B cell (primary cell): ENCODE measurements around the gene ENC1. TPM values are rescaled to one million over a fixed set of nuclear protein-coding genes. Genes with fewer than 3 reads are reported as not detected.

Experiments used
- ATAC-seq: fragments of 200-7000 bp; cut with Tn5 transposase; one replicate; pipeline ENCODE4 v1.10.0; 2021; ENCODE audit warnings: low read depth, mild to moderate bottlenecking, moderate number of reproducible peaks, moderate library complexity
- CTCF ChIA-PET: fragments of 350-600 bp; sonication (Branson Sonifier 250); formaldehyde crosslinking; loops from one replicate; lab custom pipeline; 2021; ENCODE audit warnings: antibody characterized with exemption, inconsistent platforms; lab: Charles Lee
- POLR2A ChIA-PET: fragments of 350-600 bp; sonication (Branson Sonifier 250); formaldehyde crosslinking; loops from one replicate; lab custom pipeline; 2021; ENCODE audit warnings: antibody characterized with exemption; lab: Charles Lee
- DNase-seq: peaks from one replicate; pipeline ENCODE4 v3.0.0; 2013
- H2AFZ ChIP-seq: 2 replicates; pipeline ENCODE4 v1.6.1; 2012; ENCODE audit warnings: mild to moderate bottlenecking, low read depth, low read length; ENCODE audit not compliant: insufficient read depth, poor library complexity, severe bottlenecking
- H3K27ac ChIP-seq, 2 donors: 1 replicate in 1 of 2; 2 replicates in 1 of 2; pipeline ENCODE4 v1.5.1; 2012 to 2013; ENCODE audit warnings: low read length in 2 of 2, mild to moderate bottlenecking in 2 of 2, moderate library complexity in 1 of 2
- H3K27me3 ChIP-seq, 4 experiments: fragments of 200-600 bp in 1 of 4; sonication (generic) in 1 of 4; replicated peaks in 1 of 4; 1 replicate in 2 of 4; 2 replicates in 2 of 4; pipeline versions ENCODE4 v1.6.1 to v1.7.0; 2013 to 2016; ENCODE audit warnings: low read length in 3 of 4, mild to moderate bottlenecking in 2 of 4, mixed read lengths in 1 of 4, moderate library complexity in 1 of 4; ENCODE audit not compliant: insufficient read depth in 4 of 4, control insufficient read depth in 3 of 4; ENCODE audit errors: control extremely low read depth in 1 of 4
- H3K36me3 ChIP-seq, 2 experiments: replicated peaks in 1 of 2; 1 replicate in 1 of 2; 2 replicates in 1 of 2; pipeline versions ENCODE4 v1.6.1 to v1.7.1; 2013; ENCODE audit warnings: low read length in 1 of 2; ENCODE audit not compliant: insufficient read depth in 2 of 2, control insufficient read depth in 1 of 2; ENCODE audit errors: control extremely low read depth in 1 of 2, extremely low read depth in 1 of 2
- H3K4me1 ChIP-seq, 2 donors: fragments of 200-600 bp in 1 of 2; sonication (generic) in 1 of 2; 1 replicate in 1 of 2; 2 replicates in 1 of 2; pipeline versions ENCODE4 v1.5.1 to v1.6.1; 2013 to 2017; ENCODE audit warnings: low read length in 2 of 2; ENCODE audit not compliant: control insufficient read depth in 2 of 2, insufficient read depth in 2 of 2
- H3K4me2 ChIP-seq: replicated peaks from 2 replicates; pipeline ENCODE3; 2012; ENCODE audit warnings: mild to moderate bottlenecking, low read depth, low read length; ENCODE audit not compliant: poor library complexity, severe bottlenecking
- H3K4me3 ChIP-seq, 5 experiments: fragments of 200-600 bp in 1 of 5; sonication (generic) in 1 of 5; 1 replicate in 3 of 5; 2 replicates in 2 of 5; pipeline versions ENCODE4 v1.5.1 to v1.7.0; 2011 to 2016; ENCODE audit warnings: low read length in 4 of 5, mild to moderate bottlenecking in 4 of 5, low read depth in 2 of 5, control low read depth in 1 of 5, moderate library complexity in 1 of 5; ENCODE audit not compliant: insufficient read depth in 1 of 5; ENCODE audit errors: control extremely low read depth in 1 of 5, extremely low read depth in 1 of 5
- H3K79me2 ChIP-seq: fragments of 200-600 bp; sonication (generic); one replicate; pipeline ENCODE4 v1.6.0; 2016; ENCODE audit warnings: low read length; ENCODE audit not compliant: control insufficient read depth, insufficient read depth
- H3K9ac ChIP-seq: fragments of 200-600 bp; sonication (generic); 2 replicates; pipeline ENCODE4 v1.6.1; 2017; ENCODE audit warnings: mild to moderate bottlenecking, low read length, moderate library complexity
- H3K9me3 ChIP-seq, 3 donors: one replicate each; pipeline versions ENCODE4 v1.6.1 to v1.7.1; 2013; ENCODE audit warnings: low read length in 2 of 3; ENCODE audit not compliant: control insufficient read depth in 2 of 3, insufficient read depth in 1 of 3; ENCODE audit errors: control extremely low read depth in 1 of 3
- H4K20me1 ChIP-seq: 2 replicates; pipeline ENCODE4 v1.6.0; 2012; ENCODE audit warnings: mild to moderate bottlenecking, low read length; ENCODE audit not compliant: insufficient read depth, control insufficient read depth, poor library complexity, severe bottlenecking
- H3K27ac Mint-ChIP-seq: one replicate; pipeline ENCODE4 v1.8.0; 2021; ENCODE audit warnings: mixed read lengths
- H3K27me3 Mint-ChIP-seq: one replicate; pipeline ENCODE4 v1.8.0; 2021; ENCODE audit warnings: mixed read lengths
- H3K4me1 Mint-ChIP-seq: one replicate; pipeline ENCODE4 v1.8.0; 2021; ENCODE audit warnings: mixed read lengths
- H3K4me3 Mint-ChIP-seq: one replicate; pipeline ENCODE4 v1.8.0; 2021; ENCODE audit warnings: mixed read lengths
- H3K9me3 Mint-ChIP-seq: one replicate; pipeline ENCODE4 v1.8.0; 2022; ENCODE audit warnings: mixed read lengths; ENCODE audit not compliant: insufficient read depth
- CTCF ChIP-seq: fragments of 200-600 bp; IDR thresholded peaks from one replicate; pipeline ENCODE4 v1.8.0; 2022; ENCODE audit warnings: antibody characterized with exemption, mild to moderate bottlenecking
- EZH2 ChIP-seq: IDR thresholded peaks from 2 replicates; pipeline ENCODE4 v1.6.1; 2012; ENCODE audit warnings: borderline replicate concordance, low read depth, mild to moderate bottlenecking, moderate library complexity, low read length; ENCODE audit not compliant: insufficient read depth, poor library complexity, severe bottlenecking
- WGBS: methylation state at CpG from one replicate; pipeline ENCODE4 v1.1.5; 2013; ENCODE audit warnings: missing lambda C conversion rate; ENCODE audit not compliant: insufficient coverage; 5-methylcytosine and 5-hydroxymethylcytosine counted together
- intact Hi-C: fragments of 100-400 bp; cut with micrococcal nuclease; formaldehyde crosslinking; loops from one replicate; pipeline ENCODE4 v1.10.0; 2022
- polyA plus RNA-seq: library from polyadenylated mRNA; depleted of rRNA; stranded (reverse); fragments of >200 nt; gene quantifications from 2 replicates; pipeline ENCODE4 v1.2.3, GENCODE V29; 2012
- total RNA-seq, 2 donors: library from RNA; stranded (reverse); fragments of 120-200 nt in 1 of 2; gene quantifications; 1 replicate in 1 of 2; 2 replicates in 1 of 2; pipeline versions ENCODE4 v1.2.3 to v1.2.4, GENCODE V29; 2013 to 2022

Gene ENC1
- total and polyA plus RNA-seq, 2 donors (not counting 1 experiment from before 2014, with no cell fraction given) = 7.2 to 14.6 TPM

GRCh38 chr5:74639807-74640449 lies 600 bp downstream of the ENC1 start:
- CTCF ChIA-PET = interaction anchor here (1.0 to 8.4 kb wide), 14 partner anchors 8 to 737 kb away, joined by 3 to 86 read pairs (median 4); partner anchors contain the start of genes GFM2 and NSA2
- no peaks in the 10 kb centered on the region for H3K9me3 Mint-ChIP-seq
- H3K27ac Mint-ChIP-seq = peak overlapping the region; percentile 64
- no peaks in the 10 kb centered on the region for H3K9me3 ChIP-seq
- H3K4me1 ChIP-seq = peaks cover 20 to 32% of the 10 kb centered on the region in 2 donors
- intact Hi-C loops = loop anchor here (1.0 to 10.0 kb wide), 9 partner anchors 9 to 1823 kb away; partner anchors contain the start of genes ANKRA2, GFM2, HEXB and NSA2
- H2AFZ ChIP-seq = peak overlapping the region; percentile 87
- peaks cover 2 to 7% of the 10 kb centered on the region in 2 experiments for H3K36me3 ChIP-seq
- TF ChIP-seq EZH2 = no peak
- H3K4me1 Mint-ChIP-seq = peaks cover 21% of the 10 kb centered on the region
- DNase-seq (no peak), ATAC-seq (peak; percentile 28)
- peak overlapping the region; percentile 40 to 69 for H3K27ac ChIP-seq
- POLR2A ChIA-PET = interaction anchor here (1.4 to 1.6 kb wide), 2 partner anchors 9 to 12 kb away, joined by 4 to 9 read pairs; no protein-coding TSS in a partner anchor
- H3K27me3 ChIP-seq = no peaks in the 10 kb centered on the region
- H3K4me3 Mint-ChIP-seq = peak overlapping the region; percentile 87
- H3K9ac ChIP-seq = peak overlapping the region; percentile 85
- peaks cover 3% of the 10 kb centered on the region for H4K20me1 ChIP-seq
- peak overlapping the region; percentile 72 to 88 (median 82) for H3K4me3 ChIP-seq
- 1% methylated on average over 57 of the region's 57 CpGs for WGBS
- peaks cover 47% of the 10 kb centered on the region for H3K79me2 ChIP-seq
- H3K4me2 ChIP-seq = peak overlapping the region; percentile 95
- H3K27me3 Mint-ChIP-seq = no peaks in the 10 kb centered on the region

GRCh38 chr5:74638970-74639806 lies 1.3 kb downstream of the ENC1 start:
- POLR2A ChIA-PET = interaction anchor here (1.6 kb wide), 1 partner anchor 8 kb away, joined by 9 read pairs; no protein-coding TSS in a partner anchor
- no peak for TF ChIP-seq CTCF
- no peak for TF ChIP-seq EZH2
- no peaks in the 10 kb centered on the region for H3K27me3 ChIP-seq
- peaks cover 2 to 10% of the 10 kb centered on the region in 2 experiments for H3K36me3 ChIP-seq
- no peaks in the 10 kb centered on the region for H3K9me3 ChIP-seq
- H3K4me2 ChIP-seq = peak overlapping the region; percentile 95
- ATAC-seq (peak; percentile 18), DNase-seq (peak; percentile 34)
- H3K4me3 ChIP-seq = peak overlapping the region; percentile 72 to 88 (median 82)
- no peak overlapping the region for H3K27ac ChIP-seq
- H3K79me2 ChIP-seq = peaks cover 52% of the 10 kb centered on the region
- peak overlapping the region; percentile 87 for H2AFZ ChIP-seq
- H3K9ac ChIP-seq = peak overlapping the region; percentile 85
- peak overlapping the region; percentile 64 for H3K27ac Mint-ChIP-seq
- peaks cover 3% of the 10 kb centered on the region for H4K20me1 ChIP-seq
- H3K9me3 Mint-ChIP-seq = no peaks in the 10 kb centered on the region
- H3K27me3 Mint-ChIP-seq = no peaks in the 10 kb centered on the region
- peaks cover 21% of the 10 kb centered on the region for H3K4me1 Mint-ChIP-seq
- H3K4me3 Mint-ChIP-seq = peak overlapping the region; percentile 87
- H3K4me1 ChIP-seq = peaks cover 20 to 32% of the 10 kb centered on the region in 2 donors
- CTCF ChIA-PET = interaction anchor here (1.3 to 8.4 kb wide), 6 partner anchors 9 to 736 kb away, joined by 3 to 86 read pairs (median 8); no protein-coding TSS in a partner anchor
- intact Hi-C loops = loop anchor here (2.0 kb wide), 1 partner anchor 62 kb away; no protein-coding TSS in a partner anchor
- 9% methylated on average over 6 of the region's 10 CpGs for WGBS
